ENCODE data around the gene CSNK1G1.

- TF ChIP-seq POLR2A (IDR thresholded peaks at IDR 0.05) (no peak), CTCF (IDR thresholded peaks at IDR 0.05) (no peak)
Observed at GRCh38 chr15:64386291-64386690, 30.3 kb upstream of the CSNK1G1 start.
